Measurements from ENCODE around the gene HERC2.

HERC2 gene

DNA sequence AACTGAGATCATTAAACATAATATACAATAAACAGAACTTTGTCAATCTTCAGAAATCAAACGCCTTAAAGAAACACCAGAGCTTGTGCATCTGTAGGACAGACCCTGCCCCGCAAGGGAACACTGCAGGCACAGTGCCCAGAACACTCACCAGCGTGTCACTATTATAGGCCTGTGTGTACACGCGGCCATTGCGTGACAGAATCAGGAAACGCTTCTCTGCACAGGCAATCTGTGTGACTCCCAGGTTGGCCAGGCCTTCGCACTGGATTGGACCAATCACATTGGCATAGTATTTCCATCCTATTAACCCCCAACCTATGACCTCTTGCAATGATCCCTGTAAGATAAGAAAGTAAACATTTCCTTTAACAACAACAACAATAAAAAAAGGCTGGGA, 52.9 kb downstream of the HERC2 start:
- Histone ChIP-seq H3K27me3 (no peaks in the 10 kb centered on the region), H3K36me3 (peaks cover 80 to 94% (median 85%) of the 10 kb centered on the region in 3 donors), H3K27ac (no peak overlapping the region), H3K4me3 (no peak overlapping the region), H3K9me3 (no peaks in the 10 kb centered on the region), H3K4me1 (no peaks in the 10 kb centered on the region)
- DNase-seq: no peak
- TF ChIP-seq, protein P1, sequence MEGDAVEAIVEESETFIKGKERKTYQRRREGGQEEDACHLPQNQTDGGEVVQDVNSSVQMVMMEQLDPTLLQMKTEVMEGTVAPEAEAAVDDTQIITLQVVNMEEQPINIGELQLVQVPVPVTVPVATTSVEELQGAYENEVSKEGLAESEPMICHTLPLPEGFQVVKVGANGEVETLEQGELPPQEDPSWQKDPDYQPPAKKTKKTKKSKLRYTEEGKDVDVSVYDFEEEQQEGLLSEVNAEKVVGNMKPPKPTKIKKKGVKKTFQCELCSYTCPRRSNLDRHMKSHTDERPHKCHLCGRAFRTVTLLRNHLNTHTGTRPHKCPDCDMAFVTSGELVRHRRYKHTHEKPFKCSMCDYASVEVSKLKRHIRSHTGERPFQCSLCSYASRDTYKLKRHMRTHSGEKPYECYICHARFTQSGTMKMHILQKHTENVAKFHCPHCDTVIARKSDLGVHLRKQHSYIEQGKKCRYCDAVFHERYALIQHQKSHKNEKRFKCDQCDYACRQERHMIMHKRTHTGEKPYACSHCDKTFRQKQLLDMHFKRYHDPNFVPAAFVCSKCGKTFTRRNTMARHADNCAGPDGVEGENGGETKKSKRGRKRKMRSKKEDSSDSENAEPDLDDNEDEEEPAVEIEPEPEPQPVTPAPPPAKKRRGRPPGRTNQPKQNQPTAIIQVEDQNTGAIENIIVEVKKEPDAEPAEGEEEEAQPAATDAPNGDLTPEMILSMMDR (IDR thresholded peaks at IDR 0.05): no peak
- intact Hi-C loops (cut with DNase I; ENCODE audit: low total_unique reads): no loop called here

DNA sequence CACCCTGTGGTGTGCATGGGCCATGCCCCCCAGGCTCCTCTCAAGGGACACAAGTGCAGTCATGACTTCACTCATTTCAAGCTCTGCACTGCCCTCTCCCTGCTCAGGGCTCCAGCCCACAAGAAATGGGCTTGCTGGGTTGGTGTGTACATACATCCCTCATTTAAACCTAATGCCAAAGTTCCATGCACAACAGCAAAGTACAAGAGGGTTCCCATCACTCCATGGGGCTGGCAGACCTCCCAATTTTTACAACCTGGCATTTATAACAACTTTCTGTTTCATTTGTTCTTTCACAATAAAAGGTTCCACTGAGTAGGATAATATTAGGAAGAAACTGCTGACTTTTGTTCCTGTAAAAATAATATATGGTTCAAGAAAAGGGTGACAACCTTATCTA, 54.3 kb downstream of the HERC2 start:
- H3K27me3 ChIP-seq: no peaks in the 10 kb centered on the region
- H3K36me3 ChIP-seq: peaks cover 76 to 95% (median 90%) of the 10 kb centered on the region in 3 donors
- no peak for DNase-seq
- no peaks in the 10 kb centered on the region for H3K9me3 ChIP-seq
- intact Hi-C loops (cut with DNase I; ENCODE audit: low total_unique reads): no loop called here
- no peak overlapping the region for H3K27ac ChIP-seq
- no peak overlapping the region for H3K4me3 ChIP-seq
- H3K4me1 ChIP-seq: no peaks in the 10 kb centered on the region
- TF ChIP-seq, protein P1 (IDR thresholded peaks at IDR 0.05): no peak

DNA sequence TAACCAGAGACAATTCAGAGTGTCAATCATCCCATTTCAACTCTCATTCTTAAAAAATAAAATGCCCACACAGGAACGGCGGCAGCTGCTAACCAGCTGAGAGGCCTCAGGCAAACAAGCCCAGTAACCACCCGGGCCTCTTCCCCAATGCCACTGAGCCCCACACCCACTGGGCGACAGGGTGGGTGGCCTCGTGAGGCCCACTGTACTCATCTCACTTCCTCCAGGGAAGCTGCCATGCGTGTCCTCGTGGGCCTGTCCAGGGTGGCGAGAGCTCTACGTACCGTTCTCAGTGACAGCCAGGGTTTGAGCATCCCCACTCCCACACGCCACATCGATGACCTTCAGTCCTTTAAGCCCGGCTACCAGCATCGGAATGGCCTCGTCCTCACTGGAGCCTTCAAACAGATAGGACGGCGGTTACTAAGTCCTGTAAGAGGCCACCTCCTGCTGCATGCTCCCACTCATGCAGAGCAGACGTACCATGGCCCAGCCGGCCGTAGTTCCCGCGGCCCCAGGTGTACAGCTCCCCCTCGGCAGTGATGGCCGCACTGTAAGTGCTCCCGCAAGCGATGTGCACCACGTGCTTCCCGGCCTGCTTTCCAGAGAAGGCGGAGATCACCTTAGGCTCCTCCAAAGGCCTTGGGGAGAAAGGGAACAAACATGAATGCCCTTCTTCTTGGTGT, 56.5 kb downstream of the HERC2 start:
- TF ChIP-seq, protein P1 (IDR thresholded peaks at IDR 0.05): no peak
- intact Hi-C loops (cut with DNase I; ENCODE audit: low total_unique reads): no loop called here
- no peak for DNase-seq
- H3K27me3 ChIP-seq: no peaks in the 10 kb centered on the region
- no peak overlapping the region for H3K4me3 ChIP-seq
- H3K4me1 ChIP-seq: no peaks in the 10 kb centered on the region
- H3K9me3 ChIP-seq: no peaks in the 10 kb centered on the region
- no peak overlapping the region for H3K27ac ChIP-seq
- peaks cover 71 to 88% (median 84%) of the 10 kb centered on the region in 3 donors for H3K36me3 ChIP-seq

DNA sequence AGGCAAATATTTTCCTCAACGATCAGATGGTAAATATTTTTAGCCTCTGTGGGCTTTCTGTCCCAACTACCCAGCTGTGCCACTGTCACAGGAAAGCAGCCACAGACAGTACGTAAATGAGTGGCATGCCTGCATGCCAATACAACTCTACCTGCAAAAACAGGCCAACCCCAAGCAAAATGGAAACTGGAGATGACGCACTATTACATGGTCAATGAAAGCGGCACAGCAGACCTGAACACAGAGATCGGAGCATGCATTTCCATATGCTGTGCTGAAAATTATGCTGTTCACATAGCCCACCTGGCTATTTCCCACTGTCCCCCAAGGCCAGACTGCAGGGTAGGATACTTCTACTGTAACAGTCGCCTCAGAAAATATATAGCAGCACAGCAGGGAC, 57.8 kb downstream of the HERC2 start:
- DNase-seq: no peak
- Histone ChIP-seq H3K4me3 (no peak overlapping the region), H3K4me1 (no peaks in the 10 kb centered on the region), H3K36me3 (peaks cover 63 to 86% (median 71%) of the 10 kb centered on the region in 3 donors), H3K27me3 (no peaks in the 10 kb centered on the region), H3K27ac (no peak overlapping the region), H3K9me3 (no peaks in the 10 kb centered on the region)
- intact Hi-C loops (cut with DNase I; ENCODE audit: low total_unique reads): no loop called here
- TF ChIP-seq, protein P1 (IDR thresholded peaks at IDR 0.05): no peak

DNA sequence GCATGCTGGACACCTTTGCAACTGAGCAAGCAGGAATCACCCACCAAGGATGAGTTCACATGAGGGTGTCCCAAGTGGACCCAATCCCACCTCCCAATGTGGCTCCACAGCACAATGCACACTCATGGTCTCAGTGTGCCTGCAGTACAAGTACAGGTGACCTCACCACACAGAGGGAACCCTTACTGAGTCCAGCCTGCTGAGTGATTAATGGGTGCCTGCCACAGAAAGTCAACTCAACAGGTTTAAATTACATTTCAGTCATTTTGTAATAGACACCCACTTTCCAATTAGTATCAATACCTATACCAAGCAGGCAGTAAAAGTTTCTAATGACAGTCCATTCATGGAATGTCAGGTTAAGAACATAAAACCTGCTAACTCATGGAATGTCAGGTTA, 59.5 kb downstream of the HERC2 start:
- Histone ChIP-seq H3K4me1 (no peaks in the 10 kb centered on the region), H3K9me3 (no peaks in the 10 kb centered on the region), H3K4me3 (no peak overlapping the region), H3K27me3 (no peaks in the 10 kb centered on the region), H3K27ac (no peak overlapping the region), H3K36me3 (peaks cover 50 to 69% (median 54%) of the 10 kb centered on the region in 3 donors)
- TF ChIP-seq, protein P1 (IDR thresholded peaks at IDR 0.05): no peak
- intact Hi-C loops (cut with DNase I; ENCODE audit: low total_unique reads): no loop called here
- DNase-seq: no peak

All from tibial artery (tissue), 4 donors.